HEK293T (cell line): ENCODE results near the gene HADHB.
"Not testable (repeated sequence)": the region's sequence is repeated elsewhere in the genome, so short reads cannot be mapped to it uniquely, and the experiment has no call there.

Source experiments
- CTCF ChIA-PET: fragments of 350-600 bp; formaldehyde crosslinking; extraction: SDS; loops from one replicate; lab custom pipeline; 2021; ENCODE audit warnings: antibody characterized with exemption, inconsistent platforms; lab: Yijun Ruan, JAX
- POLR2A ChIA-PET: fragments of 350-600 bp; formaldehyde crosslinking; extraction: SDS; loops from one replicate; lab custom pipeline; 2020; ENCODE audit warnings: antibody characterized with exemption, inconsistent platforms; lab: Yijun Ruan, JAX
- DNase-seq: peaks from one replicate; pipeline ENCODE4 v3.0.0; 2012; ENCODE audit warnings: mixed read lengths; ENCODE audit errors: extremely low spot score
- ARNT ChIP-seq: fragments of 450-650 bp; IDR thresholded peaks from 2 replicates; pipeline ENCODE4 v1.6.1; 2017; ENCODE audit warnings: mild to moderate bottlenecking
- BHLHE40 ChIP-seq: fragments of 450-650 bp; IDR thresholded peaks from 2 replicates; pipeline ENCODE4 v1.6.1; 2016; ENCODE audit warnings: mild to moderate bottlenecking, moderate library complexity, borderline replicate concordance
- CTBP1 ChIP-seq: fragments of 450-650 bp; IDR thresholded peaks from 2 replicates; pipeline ENCODE4 v1.6.1; 2016; ENCODE audit warnings: borderline replicate concordance
- ELF4 ChIP-seq: fragments of 450-650 bp; IDR thresholded peaks from 2 replicates; pipeline ENCODE4 v1.6.1; 2017; ENCODE audit warnings: antibody characterized with exemption
- FOXA1 ChIP-seq: fragments of 450-650 bp; IDR thresholded peaks from 2 replicates; pipeline ENCODE4 v1.6.1; 2016; ENCODE audit warnings: mild to moderate bottlenecking
- FOXK2 ChIP-seq: fragments of 450-650 bp; IDR thresholded peaks from 2 replicates; pipeline ENCODE4 v1.6.1; 2016; ENCODE audit warnings: mild to moderate bottlenecking
- FOXM1 ChIP-seq: fragments of 450-650 bp; IDR thresholded peaks from 2 replicates; pipeline ENCODE4 v1.6.1; 2017; ENCODE audit warnings: mild to moderate bottlenecking, borderline replicate concordance
- HDGF ChIP-seq: fragments of 450-650 bp; IDR thresholded peaks from 2 replicates; pipeline ENCODE4 v1.6.1; 2017; ENCODE audit warnings: antibody characterized with exemption, borderline replicate concordance
- L3MBTL2 ChIP-seq: fragments of 450-650 bp; conservative IDR thresholded peaks from 2 replicates; pipeline ENCODE4 v1.6.1; 2016; ENCODE audit warnings: mild to moderate bottlenecking
- LEF1 ChIP-seq: fragments of 450-650 bp; IDR thresholded peaks from 2 replicates; pipeline ENCODE4 v1.6.1; 2017; ENCODE audit warnings: mild to moderate bottlenecking, borderline replicate concordance
- NFRKB ChIP-seq: fragments of 450-650 bp; IDR thresholded peaks from 2 replicates; pipeline ENCODE4 v1.6.1; 2016; ENCODE audit warnings: mild to moderate bottlenecking, moderate library complexity
- PKNOX1 ChIP-seq: fragments of 450-650 bp; IDR thresholded peaks from 2 replicates; pipeline ENCODE4 v1.6.1; 2016
- SP1 ChIP-seq: fragments of 450-650 bp; IDR thresholded peaks from 2 replicates; pipeline ENCODE4 v1.6.1; 2017
- SUZ12 ChIP-seq: fragments of 450-650 bp; IDR thresholded peaks from 2 replicates; pipeline ENCODE4 v1.6.1; 2016; ENCODE audit warnings: mild to moderate bottlenecking
- TARDBP ChIP-seq: fragments of 450-650 bp; IDR thresholded peaks from 2 replicates; pipeline ENCODE4 v1.6.1; 2016
- ZNF384 ChIP-seq: fragments of 450-650 bp; IDR thresholded peaks from 2 replicates; pipeline ENCODE4 v1.6.1; 2016

The HADHB gene

GRCh38 chr2:26318950-26319349 is 74.2 kb downstream of the HADHB start:
- ChIA-PET POLR2A (interaction anchor here (1.0 kb wide), 1 partner anchor 74 kb away, joined by 5 read pairs; the partner anchor contains the start of genes HADHA and HADHB), CTCF (interaction anchor here (0.6 to 1.1 kb wide), 2 partner anchors 95 to 1383 kb away, joined by 3 read pairs; no protein-coding TSS in a partner anchor)
- DNase-seq, result no peak
- TF ChIP-seq PKNOX1 (no peak), SP1 (no peak), LEF1 (no peak), TARDBP (no peak), L3MBTL2 (no peak), ARNT (no peak), ELF4 (no peak), BHLHE40 (no peak), SUZ12 (no peak), FOXK2 (no peak), ZNF384 (no peak), HDGF (no peak), NFRKB (no peak), FOXM1 (no peak), FOXA1 (no peak), CTBP1 (no peak)

GRCh38 chr2:26324479-26324878 is 79.7 kb downstream of the HADHB start:
- POLR2A ChIA-PET, CTCF ChIA-PET, DNase-seq: not testable (repeated sequence)

- ChIA-PET POLR2A (no interaction called here), CTCF (no interaction called here)
- no peak for DNase-seq
- TF ChIP-seq CTBP1 (no peak), HDGF (no peak), BHLHE40 (no peak), SP1 (no peak), ELF4 (no peak), FOXK2 (no peak), ARNT (no peak), TARDBP (no peak), NFRKB (no peak)
Observed at GRCh38 chr2:26324903-26325302, 80.2 kb downstream of the HADHB start.

GRCh38 chr2:26325851-26326250 is 81.1 kb downstream of the HADHB start:
- CTCF ChIA-PET, result no interaction called here

GRCh38 chr2:26326514-26326913 is 81.8 kb downstream of the HADHB start:
- ChIA-PET CTCF (no interaction called here), POLR2A (interaction anchor here (1.2 kb wide), 2 partner anchors 19 to 81 kb away, joined by 3 to 4 read pairs; partner anchors contain the start of genes HADHA, HADHB and SELENOI)
- TF ChIP-seq ARNT (no peak), PKNOX1 (no peak), HDGF (no peak), FOXM1 (no peak), SUZ12 (no peak), CTBP1 (no peak)
- no peak for DNase-seq

More at GRCh38 chr2:26325851-26326250, 81.1 kb downstream of the HADHB start:
- no peak for DNase-seq
- POLR2A ChIA-PET, result interaction anchor here (1.2 kb wide), 1 partner anchor 81 kb away, joined by 3 read pairs; the partner anchor contains the start of genes HADHA and HADHB
- TF ChIP-seq FOXK2 (no peak), CTBP1 (no peak), FOXA1 (no peak), SP1 (no peak), SUZ12 (no peak)

- no peak for DNase-seq
- POLR2A ChIA-PET, result interaction anchor here (1.2 kb wide), 1 partner anchor 18 kb away, joined by 4 read pairs; the partner anchor contains the start of gene SELENOI
- CTCF ChIA-PET, result no interaction called here
- TF ChIP-seq ARNT, result no peak
- TF ChIP-seq PKNOX1, result no peak
- no peak for TF ChIP-seq SUZ12
- TF ChIP-seq ZNF384, result no peak
- TF ChIP-seq SP1, result no peak
- no peak for TF ChIP-seq BHLHE40
- TF ChIP-seq CTBP1, result no peak
- no peak for TF ChIP-seq FOXM1
- TF ChIP-seq L3MBTL2, result no peak
- TF ChIP-seq FOXK2, result no peak
Observed at GRCh38 chr2:26327291-26328272, 82.8 kb downstream of the HADHB start.

- CTCF ChIA-PET, DNase-seq, POLR2A ChIA-PET: not testable (repeated sequence)
Observed at GRCh38 chr2:26329083-26329482, 84.3 kb downstream of the HADHB start.
